H1 (cell line): ENCODE data around the gene DIABLO. TPM values are rescaled to one million over a fixed set of nuclear protein-coding genes. Genes with fewer than 3 reads are reported as not detected.

ENCODE experiments used
- CTCF ChIA-PET: fragments of 300-600 bp; sonication (Branson Sonifier 250); formaldehyde crosslinking; loops from one replicate; lab custom pipeline; 2021; ENCODE audit not compliant: partially characterized antibody; lab: Charles Lee
- POLR2A ChIA-PET: fragments of 300-600 bp; sonication (Branson Sonifier 250); formaldehyde crosslinking; loops from one replicate; lab custom pipeline; 2021; ENCODE audit warnings: inconsistent platforms; ENCODE audit not compliant: partially characterized antibody; lab: Charles Lee
- DNase-seq, 2 experiments: peaks; one replicate each; pipeline versions ENCODE4 v3.0.0 to v3.0.0-alpha.2; 2010 to 2022; ENCODE audit warnings: low spot score in 2 of 2, low read depth in 1 of 2, mixed read lengths in 1 of 2
- FAIRE-seq: peaks from 2 replicates; lab custom pipeline; 2011; peaks lifted over from hg19 to GRCh38; lab: Jason Lieb, UNC
- H2AFZ ChIP-seq: 2 replicates; pipeline ENCODE4 v1.8.1; 2012; ENCODE audit warnings: low read length, inconsistent platforms
- H2AK5ac ChIP-seq: 2 replicates; pipeline ENCODE4 v1.6.1; 2013; ENCODE audit warnings: low read depth, low read length
- H2BK120ac ChIP-seq: replicated peaks from 2 replicates; pipeline ENCODE3; 2013; ENCODE audit warnings: low read depth, low read length, inconsistent platforms
- H2BK12ac ChIP-seq: 2 replicates; pipeline ENCODE4 v1.6.1; 2013; ENCODE audit warnings: low read depth, low read length
- H2BK15ac ChIP-seq: 2 replicates; pipeline ENCODE4 v1.6.1; 2013; ENCODE audit warnings: low read length
- H2BK20ac ChIP-seq: 2 replicates; pipeline ENCODE4 v1.6.1; 2013; ENCODE audit warnings: low read length
- H2BK5ac ChIP-seq: 2 replicates; pipeline ENCODE4 v1.6.1; 2013; ENCODE audit warnings: low read depth, low read length
- H3K14ac ChIP-seq: 2 replicates; pipeline ENCODE4 v1.6.1; 2013; ENCODE audit warnings: inconsistent platforms; ENCODE audit not compliant: insufficient read length
- H3K18ac ChIP-seq: 2 replicates; pipeline ENCODE4 v1.6.1; 2013; ENCODE audit warnings: low read length; ENCODE audit errors: extremely low read depth
- H3K23ac ChIP-seq: 2 replicates; pipeline ENCODE4 v1.6.1; 2013; ENCODE audit warnings: inconsistent platforms; ENCODE audit not compliant: insufficient read length
- H3K23me2 ChIP-seq: 2 replicates; pipeline ENCODE4 v1.6.1; 2013; ENCODE audit warnings: low read depth, low read length
- H3K27ac ChIP-seq: 2 replicates; pipeline ENCODE4 v1.6.1; 2011; ENCODE audit warnings: low read depth, low read length, inconsistent platforms
- H3K27me3 ChIP-seq, 4 experiments: replicated peaks in 1 of 4; 1 replicate in 1 of 4; 2 replicates in 3 of 4; pipeline versions ENCODE4 v1.6.1 to v1.8.1; 2011 to 2013; ENCODE audit warnings: low read length in 3 of 4, mild to moderate bottlenecking in 3 of 4, inconsistent platforms in 2 of 4, mixed read lengths in 2 of 4, moderate library complexity in 1 of 4; ENCODE audit not compliant: control insufficient read depth in 3 of 4, insufficient read depth in 3 of 4; ENCODE audit errors: extremely low read depth in 1 of 4
- H3K36me3 ChIP-seq, 4 experiments: 2 replicates each; pipeline versions ENCODE4 v1.6.1 to v1.8.1; 2011 to 2013; ENCODE audit warnings: mild to moderate bottlenecking in 4 of 4, low read length in 3 of 4, moderate library complexity in 2 of 4, control low read depth in 1 of 4, inconsistent platforms in 1 of 4; ENCODE audit not compliant: insufficient read depth in 4 of 4, control insufficient read depth in 2 of 4
- H3K4ac ChIP-seq: replicated peaks from 2 replicates; pipeline ENCODE3; 2013; ENCODE audit warnings: low read length, low read depth, mixed read lengths, inconsistent platforms; ENCODE audit not compliant: insufficient read length
- H3K4me1 ChIP-seq, 4 experiments: replicated peaks in 1 of 4; 1 replicate in 1 of 4; 2 replicates in 3 of 4; pipeline versions ENCODE4 v1.6.1 to v1.8.1; 2011 to 2013; ENCODE audit warnings: low read length in 3 of 4, inconsistent platforms in 2 of 4, mixed read lengths in 1 of 4; ENCODE audit not compliant: insufficient read depth in 4 of 4, control insufficient read depth in 3 of 4
- H3K4me2 ChIP-seq, 2 experiments: 2 replicates each; pipeline versions ENCODE4 v1.6.1 to v1.8.1; 2011 to 2013; ENCODE audit warnings: low read depth in 2 of 2, low read length in 2 of 2, control low read depth in 1 of 2, inconsistent platforms in 1 of 2, mild to moderate bottlenecking in 1 of 2; ENCODE audit not compliant: insufficient read depth in 1 of 2
- H3K4me3 ChIP-seq, 4 experiments: fragments of 200-600, 300-600 bp in 1 of 4; sonication (generic), shearing (Covaris generic), sonication (Bioruptor Twin) in 1 of 4; 2 replicates each; pipeline versions ENCODE4 v1.5.1 to v1.8.1; 2011 to 2016; ENCODE audit warnings: low read length in 4 of 4, low read depth in 3 of 4, control low read depth in 2 of 4, inconsistent platforms in 2 of 4, mild to moderate bottlenecking in 2 of 4, mixed read lengths in 1 of 4, moderate library complexity in 1 of 4; ENCODE audit not compliant: insufficient read depth in 2 of 4; ENCODE audit errors: extremely low read depth in 1 of 4
- H3K56ac ChIP-seq: replicated peaks from 2 replicates; pipeline ENCODE3; 2013; ENCODE audit warnings: low read depth, mild to moderate bottlenecking, mixed read lengths, low read length, inconsistent platforms; ENCODE audit not compliant: insufficient read length
- H3K79me1 ChIP-seq: 2 replicates; pipeline ENCODE4 v1.6.1; 2013; ENCODE audit warnings: low read depth, low read length, control low read depth
- H3K79me2 ChIP-seq, 2 experiments: 2 replicates each; pipeline versions ENCODE4 v1.6.1 to v1.8.1; 2012 to 2013; ENCODE audit warnings: low read length in 2 of 2, mild to moderate bottlenecking in 2 of 2, inconsistent platforms in 1 of 2; ENCODE audit not compliant: insufficient read depth in 2 of 2, control insufficient read depth in 1 of 2
- H3K9ac ChIP-seq, 4 experiments: replicated peaks in 1 of 4; 1 replicate in 1 of 4; 2 replicates in 3 of 4; pipeline versions ENCODE4 v1.6.1 to v1.8.1; 2011 to 2013; ENCODE audit warnings: low read depth in 3 of 4, low read length in 3 of 4, control low read depth in 2 of 4, mild to moderate bottlenecking in 2 of 4, moderate library complexity in 2 of 4, inconsistent platforms in 1 of 4; ENCODE audit errors: extremely low read depth in 1 of 4
- H3K9me3 ChIP-seq, 2 experiments: 2 replicates each; pipeline versions ENCODE4 v1.6.1 to v1.8.1; 2012 to 2013; ENCODE audit warnings: mild to moderate bottlenecking in 2 of 2, moderate library complexity in 2 of 2, control low read depth in 1 of 2, inconsistent platforms in 1 of 2, low read depth in 1 of 2, low read length in 1 of 2, mixed read lengths in 1 of 2; ENCODE audit not compliant: insufficient read depth in 2 of 2
- H4K20me1 ChIP-seq, 2 experiments: replicated peaks in 1 of 2; 2 replicates each; pipeline versions ENCODE3 to v1.8.1; 2011 to 2013; ENCODE audit warnings: inconsistent platforms in 2 of 2, low read length in 2 of 2, mild to moderate bottlenecking in 1 of 2; ENCODE audit not compliant: insufficient read depth in 2 of 2, control insufficient read depth in 1 of 2
- H4K5ac ChIP-seq: 2 replicates; pipeline ENCODE4 v1.6.1; 2013; ENCODE audit warnings: low read length, low read depth, mixed read lengths, inconsistent platforms; ENCODE audit not compliant: insufficient read length
- H4K8ac ChIP-seq: 2 replicates; pipeline ENCODE4 v1.8.0; 2013; ENCODE audit warnings: mild to moderate bottlenecking, moderate library complexity, low read length, inconsistent platforms; ENCODE audit not compliant: insufficient read depth; ENCODE audit errors: extremely low read depth
- H4K91ac ChIP-seq: replicated peaks from 2 replicates; pipeline ENCODE3; 2013; ENCODE audit warnings: low read length, mixed read lengths, inconsistent platforms; ENCODE audit not compliant: insufficient read length
- KDM1A ChIP-seq: fragments of 200-600, 300-600 bp; sonication (generic); IDR thresholded peaks from 2 replicates; pipeline ENCODE4 v1.7.1; 2016; ENCODE audit warnings: mild to moderate bottlenecking, low read length, borderline replicate concordance
- POLR2AphosphoS5 ChIP-seq: IDR thresholded peaks from 2 replicates; pipeline ENCODE4 v1.6.1; 2011; ENCODE audit warnings: low read depth, low read length
- WGBS, 2 experiments: shearing (Covaris generic) in 1 of 2; methylation state at CpG; one replicate each; pipeline versions ENCODE4 v1.1.6 to v1.1.7; 2013 to 2015; ENCODE audit warnings: low lambda C conversion rate in 2 of 2, mixed read lengths in 2 of 2, inconsistent platforms in 1 of 2, low coverage in 1 of 2, missing lambda C conversion rate in 1 of 2; ENCODE audit not compliant: insufficient replicate concordance in 2 of 2, insufficient coverage in 1 of 2, insufficient read length in 1 of 2; ENCODE audit errors: extremely low coverage in 1 of 2, missing lambda C conversion rate in 1 of 2; 5-methylcytosine and 5-hydroxymethylcytosine counted together
- polyA plus RNA-seq, 7 experiments: library from polyadenylated mRNA; depleted of rRNA in 3 of 7; stranded (reverse) in 5 of 7; unstranded in 2 of 7; fragments of >200 nt in 5 of 7; fragments of 200-250 nt in 2 of 7; gene quantifications; 1 replicate in 5 of 7; 2 replicates in 1 of 7; 4 replicates in 1 of 7; pipeline versions ENCODE4 v1.2.1 to v1.2.3, GENCODE V29; 2011 to 2013; ENCODE audit warnings: missing spikeins in 2 of 7, mixed read lengths in 2 of 7
- total RNA-seq: library from RNA; stranded (reverse); fragmentation: NEBNext Ultra II Directional; extraction: Animal tissue kit (Norgen Biotek cat#: 25700); gene quantifications from 2 replicates; pipeline ENCODE4 v1.2.1, GENCODE V29; 2021

Gene DIABLO
- total and polyA plus RNA-seq, 2 of the 8 experiments (the other 6 are each of a cell fraction or from before 2014, with no cell fraction given) = 65.2 to 68.3 TPM

DNA sequence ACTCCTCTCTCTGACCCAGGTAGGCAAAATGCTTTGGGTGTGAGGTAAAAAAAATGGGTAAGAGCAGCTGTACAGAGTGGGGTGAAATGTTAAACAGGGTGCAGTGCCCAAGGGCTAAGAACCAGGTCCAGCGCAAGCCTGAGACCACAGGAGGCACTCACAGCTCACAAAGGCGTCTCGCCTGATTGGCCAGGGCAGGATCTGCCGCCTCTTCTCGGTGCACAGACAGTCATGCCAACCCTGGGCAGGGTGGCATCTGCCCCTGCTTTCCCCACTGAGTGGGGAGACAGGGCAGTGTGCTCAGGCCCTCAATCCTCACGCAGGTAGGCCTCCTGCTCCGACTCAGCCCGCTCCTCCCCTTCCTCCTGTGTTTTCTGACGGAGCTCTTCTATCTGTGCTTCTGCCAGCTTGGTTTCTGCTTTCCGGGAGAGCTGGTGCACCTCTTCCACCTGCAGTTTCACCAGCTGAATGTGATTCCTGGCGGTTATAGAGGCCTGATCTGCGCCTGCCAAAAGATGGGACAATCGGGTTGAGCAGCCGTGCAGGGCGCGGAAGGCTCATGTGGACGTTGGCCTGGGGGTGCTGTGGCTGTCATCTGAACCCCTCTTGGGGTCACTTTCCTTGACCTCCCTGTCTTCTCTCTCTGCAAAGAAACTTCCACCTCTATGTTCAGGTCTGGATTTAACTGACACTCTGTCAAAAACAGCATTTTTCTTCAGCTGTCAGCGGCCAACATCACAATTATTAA is 17.6 kb downstream of the DIABLO start:
- H3K4ac ChIP-seq = no peak overlapping the region
- ChIA-PET POLR2A (interaction anchor here (17.6 kb wide), 1 partner anchor 12 kb away, joined by 230 read pairs; the partner anchor contains the start of gene DIABLO), CTCF (interaction anchor here (0.6 to 4.1 kb wide), 4 partner anchors 8 to 147 kb away, joined by 3 to 15 read pairs (median 6); no protein-coding TSS in a partner anchor)
- no peak overlapping the region for H4K8ac ChIP-seq
- H3K9ac ChIP-seq = no peak overlapping the region
- peaks cover 9% of the 10 kb centered on the region; the same call in 1 of the 2 replicates for H3K23me2 ChIP-seq
- peaks cover 0 to 10% (median 3%) of the 10 kb centered on the region in 4 experiments; a peak in 5 of 7 replicates for H3K4me1 ChIP-seq
- no peak overlapping the region for H2BK5ac ChIP-seq
- no peak overlapping the region for H2BK15ac ChIP-seq
- H3K4me3 ChIP-seq = no peak overlapping the region
- H3K27ac ChIP-seq = no peak overlapping the region
- H3K4me2 ChIP-seq = no peak overlapping the region
- peaks cover 12 to 19% of the 10 kb centered on the region in 2 experiments for H4K20me1 ChIP-seq
- no peak overlapping the region for H3K23ac ChIP-seq
- H3K79me1 ChIP-seq = no peaks in the 10 kb centered on the region
- no peak overlapping the region for H2BK12ac ChIP-seq
- no peak overlapping the region for H2BK120ac ChIP-seq
- no peak overlapping the region for H3K18ac ChIP-seq
- no peaks in the 10 kb centered on the region for H3K9me3 ChIP-seq
- DNase-seq = no peak
- no peak overlapping the region for H3K14ac ChIP-seq
- H2AFZ ChIP-seq = no peak overlapping the region
- peaks cover 12 to 61% (median 36%) of the 10 kb centered on the region in 4 experiments for H3K36me3 ChIP-seq
- H4K5ac ChIP-seq = no peak overlapping the region
- H3K79me2 ChIP-seq = no peaks in the 10 kb centered on the region
- TF ChIP-seq KDM1A (no peak), POLR2AphosphoS5 (peak; percentile 69)
- H2AK5ac ChIP-seq = no peak overlapping the region
- no peak overlapping the region for H2BK20ac ChIP-seq
- 97% methylated on average over 18 of the region's 18 CpGs; no CpG with 5 or more reads in 1 of the 2 experiments for WGBS, 2 experiments
- peaks cover 9 to 30% (median 22%) of the 10 kb centered on the region in 4 experiments; a peak in 6 of 7 replicates for H3K27me3 ChIP-seq
- no peak overlapping the region for H4K91ac ChIP-seq
- H3K56ac ChIP-seq = no peak overlapping the region
- FAIRE-seq = no peak
